Activated naive CD4-positive, alpha-beta T cell (primary cell): ENCODE measurements around the gene NCAN.

Experiments used
- DNase-seq, 4 experiments: peaks; one replicate each; lab custom pipeline; 2025; lab: John Stamatoyannopoulos, UW

The NCAN gene

DNA sequence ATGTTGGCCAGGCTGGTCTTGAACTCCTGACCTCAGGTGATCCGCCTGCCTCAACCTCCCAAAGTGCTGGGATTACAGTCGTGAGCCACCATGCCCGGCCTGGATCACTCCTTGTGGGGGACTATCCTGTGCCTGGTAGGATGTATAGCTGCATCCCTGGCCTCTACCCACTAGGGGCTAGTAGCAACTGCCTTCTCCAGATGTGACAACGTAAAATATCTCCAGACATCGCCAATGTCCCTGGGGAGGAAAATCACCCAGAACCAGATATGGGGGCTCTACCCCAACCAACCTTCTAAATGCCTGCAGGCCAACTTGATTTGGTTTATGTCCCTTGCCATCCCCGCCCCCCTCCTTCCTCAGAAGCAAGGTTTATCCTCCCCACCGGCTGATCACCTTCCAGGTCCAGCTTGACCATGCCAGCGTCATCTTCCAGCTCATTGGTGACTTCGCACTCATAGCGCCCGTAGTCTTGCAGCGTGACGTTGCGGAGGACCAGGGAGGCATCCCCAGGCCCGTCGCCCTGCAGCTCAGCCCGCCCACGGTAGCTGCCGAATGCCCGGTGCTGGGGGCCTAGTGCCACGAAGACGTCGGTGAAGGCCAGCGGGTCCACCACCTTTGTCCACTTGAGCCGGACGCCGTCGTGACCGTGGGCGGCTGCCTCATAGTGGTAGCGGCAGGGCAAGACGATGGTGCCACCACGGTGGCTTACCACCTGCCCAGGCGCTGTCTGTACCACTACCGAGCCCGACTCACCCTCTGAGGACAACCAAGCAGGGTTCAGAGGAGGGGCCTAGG, 48.9 kb downstream of the NCAN start:
- DNase-seq = no peak

DNA sequence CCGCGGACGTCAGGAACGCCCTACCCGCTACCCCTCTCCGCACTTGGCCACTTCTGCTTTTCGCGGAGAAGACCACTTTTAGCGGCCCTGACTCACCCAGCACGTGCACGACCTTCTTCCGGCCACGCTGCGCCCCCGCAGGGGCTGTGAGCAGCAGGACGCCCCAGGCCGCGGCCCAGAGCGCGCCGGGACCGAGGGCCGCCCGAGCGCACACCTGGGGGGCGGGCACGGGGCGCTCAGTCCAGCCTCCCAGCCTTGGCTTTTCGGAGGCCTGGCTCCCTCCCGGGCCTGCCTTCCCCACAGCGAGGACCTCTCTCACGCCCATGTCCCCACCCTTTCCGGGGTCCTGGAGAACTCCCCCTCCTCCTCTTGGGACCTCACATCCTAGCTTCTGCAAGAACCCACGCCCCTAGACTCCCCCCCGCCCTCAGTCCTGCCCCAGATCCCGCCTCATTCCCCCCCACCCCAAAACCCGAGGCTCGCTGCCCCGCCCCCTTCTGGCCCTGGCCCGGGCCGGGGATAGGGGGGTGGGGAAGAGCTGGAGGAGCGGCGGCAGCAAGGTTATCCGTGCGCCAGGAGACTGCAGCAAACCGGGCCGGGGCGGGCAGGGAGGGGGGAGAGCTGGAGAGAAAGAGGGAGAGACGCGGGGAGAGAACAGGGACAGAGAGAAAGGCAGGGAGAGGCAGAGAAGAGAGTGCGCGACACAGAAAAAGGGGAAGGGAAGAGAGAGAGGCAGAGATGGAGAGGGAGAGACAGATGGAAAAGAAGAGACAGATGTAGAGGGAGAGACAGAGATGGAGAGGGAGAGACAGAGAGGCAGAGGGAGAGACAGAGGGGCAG, 49.8 kb downstream of the NCAN start:
- no peak for DNase-seq

DNA sequence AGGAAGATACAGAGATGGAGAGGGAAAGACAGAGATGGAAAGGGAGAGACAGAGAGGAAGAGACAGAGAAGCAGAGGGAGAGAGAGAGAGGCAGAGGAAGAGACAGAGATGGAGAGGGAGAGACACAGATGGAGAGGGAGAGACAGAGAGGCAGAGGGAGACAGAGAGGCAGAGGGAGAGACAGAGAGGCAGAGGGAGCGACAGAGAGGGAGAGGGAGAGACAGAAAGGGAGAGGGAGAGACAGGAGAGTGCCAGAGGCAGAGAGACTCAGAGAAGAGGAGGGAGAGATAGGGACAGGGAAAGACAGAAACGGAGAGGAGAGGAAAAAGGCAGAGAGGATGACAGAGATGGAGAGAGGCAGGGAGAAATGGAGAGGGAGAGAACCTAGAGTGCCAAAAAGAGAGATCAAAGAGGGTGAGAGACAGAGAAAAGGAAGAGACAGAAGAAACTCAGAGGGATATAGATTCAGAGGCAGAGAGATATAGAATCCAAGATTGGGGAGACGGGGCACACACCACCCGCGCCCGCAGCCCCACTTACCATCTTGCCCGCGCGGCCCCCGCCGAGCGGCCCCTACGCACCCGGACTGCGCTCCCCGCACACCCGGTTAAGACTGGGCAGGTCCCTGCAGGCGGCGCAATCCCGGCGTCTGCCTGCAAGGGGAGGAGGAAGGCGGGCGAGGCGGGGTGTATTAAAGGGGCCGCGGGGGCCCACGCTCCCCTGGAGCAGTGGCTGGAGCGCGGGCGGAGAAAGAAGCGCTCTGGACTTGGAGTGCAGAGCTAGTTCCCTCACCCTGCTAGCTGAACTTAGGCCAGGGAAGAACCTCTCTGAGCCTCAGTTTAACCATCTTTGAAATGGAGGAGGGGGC, 50.7 kb downstream of the NCAN start:
- DNase-seq = no peak

DNA sequence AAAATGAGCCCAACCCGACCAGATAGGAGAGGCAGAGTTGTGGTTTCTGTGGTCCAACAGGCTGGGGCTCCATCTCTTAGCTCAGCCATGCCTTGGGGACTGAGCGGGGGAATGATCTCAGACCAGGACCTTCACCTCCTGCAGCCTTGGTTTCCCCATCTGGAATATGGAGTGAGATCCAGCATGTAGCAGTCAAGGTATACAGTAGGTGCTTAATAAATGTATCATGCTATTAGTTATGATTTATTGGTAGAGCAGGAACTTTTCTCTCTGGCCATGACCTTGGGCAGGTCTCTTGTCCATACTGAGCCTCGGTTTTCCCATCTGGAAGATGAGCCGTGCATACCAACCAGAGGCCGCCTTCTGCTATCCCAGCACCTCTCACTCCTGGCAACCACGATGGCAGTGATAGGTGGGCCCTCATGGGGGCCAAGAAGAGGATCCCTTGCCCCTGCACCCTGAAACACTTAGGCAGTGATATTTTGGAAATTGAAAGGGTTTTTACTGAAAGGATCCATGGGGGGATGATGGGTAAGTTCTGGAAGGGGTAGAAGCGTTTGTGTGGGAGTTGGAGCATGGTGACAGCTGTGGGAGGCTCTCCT, 52.2 kb downstream of the NCAN start:
- DNase-seq = no peak

DNA sequence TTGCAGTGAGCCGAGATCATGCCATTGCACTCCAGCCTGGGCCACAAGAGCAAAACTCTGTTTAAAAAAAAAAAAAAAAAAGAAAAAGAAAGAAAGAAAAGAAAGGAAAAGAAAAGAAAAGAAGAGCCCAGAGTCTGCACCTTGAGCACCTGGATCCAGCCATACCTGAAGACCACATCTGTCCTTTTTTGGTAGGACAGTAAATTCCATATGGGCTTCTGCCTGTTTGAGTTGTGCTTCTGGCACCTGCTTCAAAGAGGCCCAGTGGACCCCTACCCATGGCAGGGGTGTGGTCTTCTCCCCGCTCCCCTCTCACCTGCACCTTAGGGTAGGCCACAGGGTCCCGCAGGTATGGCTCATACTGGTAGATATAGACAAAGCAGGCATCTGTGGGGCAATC, 55.5 kb downstream of the NCAN start:
- DNase-seq = no peak

DNA sequence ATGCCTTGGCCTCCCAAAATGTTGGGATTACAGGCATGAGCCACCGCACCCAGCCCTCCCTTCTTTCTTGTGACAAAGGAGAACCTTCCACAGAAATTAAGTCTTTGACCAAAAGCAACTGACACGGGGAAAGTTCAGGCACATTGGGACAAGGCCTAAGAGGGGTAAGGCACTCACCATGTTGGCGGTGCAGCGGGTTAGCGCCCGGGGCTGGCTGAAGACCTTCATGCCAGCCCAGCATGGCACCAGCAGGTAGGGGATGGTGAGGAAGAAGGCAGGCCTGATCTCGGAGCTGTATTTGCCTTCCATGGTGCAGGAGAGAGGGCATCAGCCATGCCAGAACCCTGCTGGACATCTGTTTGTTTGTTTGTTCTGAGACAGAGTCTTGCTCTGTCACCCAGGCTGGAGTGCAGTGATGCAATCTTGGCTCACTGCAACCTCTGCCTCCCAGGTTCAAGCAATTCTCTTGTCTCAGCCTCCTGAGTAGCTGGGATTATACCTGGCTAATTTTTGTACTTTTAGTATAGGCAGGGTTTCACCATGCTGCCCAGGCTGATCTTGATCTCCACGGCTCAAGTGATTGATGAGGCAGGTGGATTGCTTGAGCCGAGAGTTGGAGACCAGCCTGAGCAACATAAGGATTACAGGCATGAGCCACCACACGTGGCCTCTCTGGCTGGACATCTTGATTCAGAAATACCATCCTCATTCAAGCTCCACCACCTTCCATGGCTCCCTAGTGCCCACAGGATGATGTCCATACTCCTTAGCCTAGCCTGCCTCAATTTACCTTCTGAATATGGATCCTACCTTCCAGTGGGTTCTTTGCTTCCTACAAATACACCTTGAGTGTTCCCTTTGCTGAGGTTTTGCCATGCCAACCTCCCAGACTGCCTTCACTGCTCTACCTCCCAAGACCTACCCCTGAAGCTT, 57.0 kb downstream of the NCAN start:
- no peak for DNase-seq

DNA sequence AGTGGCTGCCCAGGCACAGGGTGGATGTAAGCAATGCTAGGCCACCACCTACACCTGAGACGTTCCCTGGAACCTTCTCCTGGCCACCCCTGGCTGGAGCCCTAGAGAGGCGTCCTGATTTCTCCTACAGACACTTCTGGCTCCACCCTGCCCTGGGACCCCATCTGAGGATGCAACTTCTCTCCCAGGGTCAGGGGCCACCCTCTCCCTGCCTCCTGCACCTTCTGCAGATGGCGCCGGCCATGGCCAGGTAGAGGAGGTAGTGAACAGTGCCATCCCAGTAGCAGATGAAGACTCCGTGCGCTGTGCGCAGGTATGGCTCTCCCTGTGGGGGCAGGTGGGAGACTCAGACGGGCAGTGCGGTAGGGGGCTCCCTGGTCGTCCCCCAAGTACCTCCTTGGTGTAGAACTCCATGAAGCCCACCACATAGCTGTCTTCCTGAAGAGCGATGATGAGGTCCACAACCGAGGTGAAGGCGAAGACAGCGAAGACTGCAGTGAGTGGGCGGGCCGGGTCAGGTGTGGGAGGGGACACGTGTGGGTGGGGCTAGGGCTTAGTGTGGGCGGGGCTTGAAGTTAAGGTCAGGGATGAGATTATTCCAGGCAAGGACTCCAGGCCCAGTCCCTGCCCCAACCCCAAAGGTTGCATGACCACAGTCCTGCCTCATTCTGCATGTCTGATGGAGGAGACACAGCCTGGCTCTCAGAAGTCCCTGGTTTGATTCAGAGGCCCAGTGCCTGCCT, 58.4 kb downstream of the NCAN start:
- DNase-seq = no peak

DNA sequence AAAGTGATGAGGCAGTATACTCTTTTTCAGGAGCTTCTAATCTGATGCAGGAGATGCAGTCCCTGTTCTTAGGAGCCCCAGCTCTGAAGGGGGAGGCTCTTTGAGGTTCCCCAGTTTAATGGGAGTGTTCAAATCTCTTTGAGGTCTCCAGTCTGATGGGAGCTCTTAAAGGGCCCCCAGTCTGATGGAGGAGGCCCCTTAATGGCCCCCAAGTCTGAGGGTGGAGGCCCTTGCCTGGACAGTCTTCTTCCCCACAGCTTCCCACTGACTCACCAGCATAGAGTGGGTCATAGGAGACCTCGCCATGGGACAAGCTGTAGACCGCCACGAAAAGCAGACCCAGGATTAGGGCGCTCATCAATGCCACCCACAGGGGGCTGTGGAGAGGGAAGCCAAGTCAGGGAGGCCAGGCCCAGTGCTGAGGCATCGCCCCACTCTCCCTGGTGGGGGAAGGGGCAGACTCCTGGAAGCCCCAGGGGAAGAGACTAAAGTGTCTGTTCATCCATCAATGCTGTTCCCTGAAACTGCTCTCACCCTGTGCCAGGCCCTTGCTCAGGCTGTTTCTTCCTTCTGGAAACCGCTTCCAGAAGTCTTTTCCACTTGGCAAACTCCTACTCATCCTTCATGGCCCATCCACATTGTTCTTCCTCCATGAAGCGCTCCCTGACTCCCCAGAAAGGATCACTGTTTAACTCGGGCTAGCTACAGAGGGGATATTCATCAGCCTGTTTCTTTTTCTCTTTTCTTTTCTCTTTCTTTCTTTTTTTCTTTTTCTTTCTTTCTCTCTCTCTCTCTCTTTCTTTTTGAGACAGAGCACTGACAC, 59.2 kb downstream of the NCAN start:
- DNase-seq = no peak

DNA sequence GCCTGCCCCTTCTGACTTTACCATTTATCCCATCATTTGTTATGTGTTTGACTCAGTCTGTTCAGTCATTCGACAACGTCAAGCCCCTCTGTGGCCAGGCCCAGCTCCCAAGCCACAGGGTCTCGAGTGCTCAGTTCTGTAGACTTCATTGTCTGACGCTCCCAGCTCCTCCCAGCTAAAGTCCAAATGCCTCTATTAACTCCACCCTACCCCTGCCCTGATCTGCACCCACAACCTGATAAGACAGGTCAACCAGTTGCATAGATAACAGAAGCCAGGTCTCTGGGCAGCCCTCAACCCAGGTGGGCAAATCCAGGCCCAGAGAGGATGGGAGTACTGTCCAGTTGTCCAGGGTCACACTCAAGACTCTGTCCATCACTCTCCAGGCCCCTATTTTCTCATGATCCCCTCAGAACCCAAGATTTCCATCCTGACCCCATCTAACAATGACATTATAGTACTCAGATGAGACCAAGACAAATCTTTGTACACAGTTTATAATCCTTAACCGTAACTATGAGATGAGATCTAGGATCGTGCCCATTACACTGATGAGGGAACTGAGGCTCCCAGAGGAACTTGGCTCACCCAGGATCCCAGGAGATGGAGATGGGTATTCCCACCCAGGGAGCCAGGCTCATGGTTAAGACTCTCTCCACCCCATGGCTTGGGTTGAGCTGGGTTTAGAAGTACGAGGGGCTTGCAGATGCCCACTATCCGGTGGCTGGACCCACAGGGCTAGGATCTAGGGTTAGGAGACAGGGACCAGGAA, 60.3 kb downstream of the NCAN start:
- DNase-seq = no peak

DNA sequence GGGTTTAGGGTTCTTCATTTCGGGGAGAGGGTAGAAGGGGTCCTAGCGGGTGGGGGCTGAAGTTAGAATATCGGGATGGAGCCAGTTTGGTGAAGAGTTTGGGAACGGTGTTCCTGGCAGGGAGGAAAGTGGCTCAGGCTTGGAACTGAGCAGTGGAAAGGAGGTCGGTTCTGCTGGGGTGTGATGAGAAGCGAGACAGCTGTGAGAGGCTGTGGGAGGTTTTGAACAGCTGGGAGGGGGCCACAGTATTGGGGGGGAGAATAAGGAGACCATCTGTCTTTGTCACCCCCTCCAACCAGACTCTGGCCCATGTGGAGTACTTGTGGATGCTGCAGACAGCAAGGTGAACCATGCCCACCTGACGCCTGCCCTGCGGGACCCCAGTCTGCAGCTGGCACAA, 62.4 kb downstream of the NCAN start:
- no peak for DNase-seq

DNA sequence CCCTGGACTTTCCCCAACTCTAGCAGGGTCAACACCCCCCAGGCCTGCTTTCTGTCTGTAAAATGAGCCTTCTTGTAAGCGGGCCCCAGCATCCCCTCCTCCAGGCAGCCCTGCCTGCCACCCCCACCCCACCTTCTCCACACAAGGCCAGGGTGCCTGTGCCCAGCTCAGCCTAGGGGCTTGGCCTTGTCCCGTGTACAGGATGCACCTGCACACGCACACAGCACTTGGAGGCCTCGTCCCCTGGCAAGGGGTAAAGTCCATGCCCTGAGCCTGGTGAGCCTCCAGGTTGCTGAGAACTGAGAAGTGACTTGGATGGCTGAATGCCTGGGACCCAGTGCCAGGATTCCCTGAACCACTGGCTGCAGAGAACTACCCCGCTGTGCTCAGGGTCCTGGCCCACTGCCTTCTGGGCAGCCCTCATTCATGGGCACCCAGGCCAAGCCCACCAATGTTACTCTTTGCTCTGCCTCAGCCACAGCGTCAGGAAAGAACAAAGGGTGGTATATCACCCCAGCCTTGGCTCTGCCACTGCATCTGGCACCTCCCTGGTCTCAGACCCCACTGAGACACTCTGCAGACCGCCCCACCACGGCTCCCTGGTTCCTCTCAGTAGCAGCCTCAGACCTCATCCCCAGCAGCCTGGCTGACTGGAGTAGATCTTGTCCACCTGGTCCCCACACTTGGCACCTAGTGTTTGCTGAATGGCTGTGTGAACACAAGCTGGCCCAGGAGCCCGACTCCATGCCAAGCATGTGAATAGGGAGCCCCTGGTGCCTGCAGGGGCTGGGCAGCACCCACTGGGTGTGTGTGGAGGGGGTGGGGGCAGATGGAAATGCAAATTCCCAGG, 63.2 kb downstream of the NCAN start:
- DNase-seq = no peak

DNA sequence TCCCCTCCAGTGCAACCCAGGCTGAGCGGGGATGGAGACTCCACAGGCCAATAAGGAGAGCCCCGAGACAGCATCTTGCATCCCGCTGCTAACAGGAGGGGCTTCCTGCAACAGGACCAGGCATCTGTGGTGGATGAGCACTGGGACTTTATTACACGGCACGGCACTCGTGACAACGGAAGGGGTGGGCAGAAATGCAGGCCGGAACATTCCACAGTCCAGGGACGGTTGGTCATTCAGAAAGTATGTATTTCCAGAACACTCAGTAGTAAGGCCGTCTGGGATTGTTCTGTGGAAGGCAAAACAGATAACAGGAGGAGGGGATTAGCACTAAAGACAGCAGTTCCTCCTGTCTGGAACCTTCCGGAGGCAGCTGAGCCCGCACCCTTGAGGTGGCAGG, 64.6 kb downstream of the NCAN start:
- DNase-seq = no peak

DNA sequence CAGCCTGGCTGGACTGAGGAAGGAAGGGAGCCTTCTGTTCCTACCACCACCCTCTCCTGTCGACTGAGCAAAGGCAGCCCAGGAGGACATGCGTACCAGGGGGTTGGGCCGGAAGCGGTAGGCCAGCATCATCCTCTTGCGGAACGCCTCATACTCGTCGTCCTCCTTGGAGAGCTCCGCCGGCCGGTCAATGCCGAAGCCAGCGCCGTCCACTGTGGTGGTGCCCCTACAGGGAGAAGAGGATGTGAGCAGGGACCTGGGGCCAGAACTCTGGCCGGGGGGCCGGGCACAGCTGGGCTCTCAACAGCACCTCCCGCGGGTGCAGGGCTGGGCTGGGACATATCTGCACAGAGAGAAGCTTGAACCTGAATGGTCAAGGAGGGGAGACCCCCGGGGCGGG, 65.1 kb downstream of the NCAN start:
- no peak for DNase-seq

DNA sequence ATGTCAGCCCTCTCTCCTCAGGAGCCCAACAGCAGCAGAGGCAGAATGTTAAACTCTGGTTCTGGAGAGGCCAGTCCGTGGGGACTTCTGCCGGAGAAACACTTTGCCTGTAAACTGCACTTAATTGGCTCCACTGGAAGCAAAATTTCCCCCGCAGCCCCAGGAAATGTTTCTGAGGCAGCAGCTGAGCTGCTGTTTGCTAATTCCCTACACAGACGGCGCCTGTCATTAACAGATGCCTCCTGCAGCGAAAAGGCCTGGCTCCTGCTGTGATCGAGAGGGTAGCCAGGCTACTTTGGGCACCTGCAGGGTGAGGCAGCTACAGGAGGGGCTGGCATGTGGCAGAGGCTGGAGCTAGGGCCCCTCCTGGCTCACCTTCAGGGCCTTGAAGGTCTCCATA, 66.6 kb downstream of the NCAN start:
- no peak for DNase-seq

DNA sequence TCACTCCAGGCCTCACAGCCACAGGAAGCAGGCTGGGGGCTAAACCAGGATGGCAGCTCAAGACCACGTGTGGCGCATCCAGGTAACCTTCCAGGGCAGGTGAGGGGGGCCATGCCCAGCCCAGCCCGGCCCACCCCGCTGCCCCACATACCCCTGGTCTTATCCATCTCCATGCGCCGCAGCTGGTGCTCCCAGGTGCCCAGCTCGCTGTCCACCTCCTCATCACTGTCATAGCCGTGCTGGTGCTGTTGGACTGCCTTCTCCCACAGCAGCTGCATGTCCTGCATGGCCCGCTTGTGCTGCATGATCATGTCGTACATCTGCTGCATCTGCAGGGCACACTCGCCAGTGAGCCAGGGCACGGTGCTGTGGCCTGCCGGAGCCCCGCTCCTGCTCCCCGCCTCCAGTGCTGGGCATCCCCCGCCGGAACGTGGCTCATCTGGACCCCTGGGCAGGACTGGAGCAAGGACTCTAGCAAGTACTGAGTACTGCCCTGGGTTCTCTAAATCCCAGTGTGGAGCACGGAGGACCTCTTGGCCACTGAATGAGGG, 67.4 kb downstream of the NCAN start:
- DNase-seq = no peak

DNA sequence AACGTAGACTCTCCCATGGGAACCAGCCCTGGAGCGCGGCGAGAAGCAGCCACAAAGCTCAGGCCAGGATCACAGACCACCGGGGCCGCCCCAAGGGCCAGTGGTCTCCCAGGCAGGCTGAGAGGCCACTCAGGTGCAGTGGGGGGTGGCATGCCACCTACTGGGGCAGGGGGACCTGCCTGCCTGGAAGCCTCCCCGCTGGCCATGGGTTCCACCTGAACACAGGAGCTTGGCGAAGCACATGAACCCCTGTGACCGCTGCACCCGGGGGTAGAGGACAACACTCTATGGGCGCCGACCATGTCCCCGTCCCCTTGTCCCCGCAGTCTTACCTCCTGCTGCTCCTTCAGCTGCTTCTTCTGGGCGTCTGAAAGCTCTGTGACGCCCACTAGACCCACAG, 68.1 kb downstream of the NCAN start:
- no peak for DNase-seq

DNA sequence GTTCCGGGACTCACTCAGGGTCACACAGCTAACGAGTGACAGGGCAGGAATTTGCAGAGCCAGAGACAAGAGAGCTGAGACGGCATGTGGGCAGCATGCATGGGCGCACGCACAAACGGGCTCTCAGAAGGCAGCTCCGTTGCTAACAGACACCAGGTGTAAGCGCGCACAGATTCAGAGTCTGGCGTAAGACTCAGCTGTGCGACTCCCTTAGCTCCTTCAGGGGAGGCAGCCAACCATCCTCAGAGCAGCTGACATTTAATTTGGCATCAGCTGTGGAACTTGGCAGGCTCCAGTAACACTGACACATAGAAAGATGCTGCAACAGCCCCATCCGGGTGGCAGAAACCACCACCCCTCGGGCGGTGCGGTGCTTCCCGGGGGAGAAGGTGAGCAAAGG, 68.8 kb downstream of the NCAN start:
- DNase-seq = no peak
